T-helper 22 cell (primary cell): Measurements from ENCODE around the gene ECE1.

Source experiments
- DNase-seq: peaks from one replicate; pipeline ENCODE4 v3.0.0-alpha.2; 2020; ENCODE audit warnings: low read depth

Gene ECE1

GRCh38 chr1:21325231-21325718 lies 35.0 kb upstream of the ECE1 start:
- no peak for DNase-seq

- peak; percentile 57 for DNase-seq
Measured at GRCh38 chr1:21324368-21325141, 34.3 kb upstream of the ECE1 start.

DNA sequence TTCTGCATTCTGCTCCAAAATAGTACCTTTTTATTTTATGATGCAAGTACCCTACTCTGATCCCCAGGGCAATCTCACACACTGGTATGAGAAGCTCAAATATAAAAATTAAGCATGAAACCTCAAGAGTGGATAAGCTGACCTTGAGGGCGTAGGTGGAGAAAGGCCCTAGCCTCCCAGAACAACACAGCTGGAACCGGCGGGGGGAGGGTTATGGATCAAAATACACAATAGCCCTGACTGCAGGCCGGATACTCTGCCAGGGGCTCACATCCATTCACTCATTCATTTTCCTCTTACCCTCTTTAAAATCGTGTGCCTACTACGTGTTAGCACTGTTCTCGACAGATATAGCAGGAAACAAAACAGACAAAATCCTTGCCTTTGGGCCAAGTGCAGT lies 32.8 kb upstream of the ECE1 start:
- DNase-seq: no peak

- DNase-seq: no peak
Measured at GRCh38 chr1:21322681-21323016, 32.4 kb upstream of the ECE1 start.

DNA sequence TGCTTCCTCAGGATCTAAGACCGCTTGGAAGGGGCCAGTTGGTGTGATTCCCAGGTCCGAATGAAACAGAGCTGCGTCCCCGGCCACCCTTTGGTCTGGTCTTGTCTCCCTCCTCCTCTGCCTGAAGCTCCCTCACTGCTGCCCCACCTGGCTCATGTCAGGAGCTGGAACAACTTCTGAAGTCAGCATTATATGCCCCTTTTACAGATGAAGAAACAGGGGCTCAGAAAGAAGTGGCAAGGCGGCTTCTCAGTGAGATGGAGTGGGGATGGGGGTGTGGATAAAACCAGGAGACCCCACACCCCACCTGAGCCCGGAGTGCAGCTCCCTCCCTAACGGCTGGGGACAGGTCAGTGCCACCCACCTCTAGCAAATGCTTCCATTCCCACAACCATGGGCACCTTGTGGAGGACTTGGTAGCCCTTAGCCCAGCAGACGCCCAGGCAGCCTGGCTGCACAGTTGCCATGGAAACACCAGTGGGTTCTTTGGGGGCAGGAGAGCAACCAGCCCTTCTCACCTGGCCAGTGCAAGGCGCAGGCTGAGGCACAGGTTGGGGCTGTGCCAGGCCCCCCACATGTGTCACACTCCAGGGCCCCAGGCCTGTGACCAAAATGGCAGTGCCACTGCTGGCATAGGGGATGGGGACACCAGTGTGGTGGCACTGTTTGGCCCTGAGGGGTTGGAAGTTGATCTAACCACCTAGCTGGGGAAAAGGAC lies 31.9 kb upstream of the ECE1 start:
- DNase-seq: no peak

GRCh38 chr1:21320410-21321108 lies 30.3 kb upstream of the ECE1 start:
- no peak for DNase-seq

- no peak for DNase-seq
Measured at GRCh38 chr1:21319447-21320407, 29.5 kb upstream of the ECE1 start.

- no peak for DNase-seq
Measured at GRCh38 chr1:21318714-21319159, 28.5 kb upstream of the ECE1 start.

DNA sequence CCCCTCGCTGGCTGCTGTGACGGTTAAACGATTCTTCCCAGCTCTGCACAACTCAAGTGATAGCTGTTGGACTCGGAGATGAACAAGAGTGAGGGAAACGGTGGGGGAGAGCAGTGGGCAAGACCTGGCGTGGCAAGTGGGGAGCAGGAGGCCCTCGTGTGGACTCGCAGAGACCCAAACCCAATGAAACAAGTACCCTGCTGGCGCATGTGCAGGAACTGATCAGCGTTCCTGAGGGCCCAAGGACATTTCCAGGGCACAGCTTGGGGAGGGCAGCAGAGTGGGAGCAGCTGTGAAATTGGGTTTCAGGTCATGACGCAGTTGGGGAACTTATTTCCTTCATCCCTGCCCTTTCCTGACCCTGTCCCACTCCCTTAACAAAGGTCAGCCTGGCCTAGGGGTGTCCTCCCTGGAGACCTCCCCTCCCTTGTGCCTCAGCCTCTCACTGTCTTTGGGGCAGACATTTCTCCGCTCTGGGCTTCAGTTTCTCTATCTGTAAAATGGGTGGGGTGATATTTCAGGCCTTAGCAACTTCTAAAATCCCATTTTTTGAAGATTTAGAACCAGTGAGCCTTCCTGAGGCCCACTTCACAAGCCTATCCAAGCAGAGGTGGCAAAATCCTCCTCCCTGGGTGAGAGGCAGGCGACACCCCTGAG lies 27.9 kb upstream of the ECE1 start:
- DNase-seq: no peak

- no peak for DNase-seq
Measured at GRCh38 chr1:21317690-21318043, 27.4 kb upstream of the ECE1 start.

- no peak for DNase-seq
Measured at GRCh38 chr1:21317035-21317689, 26.9 kb upstream of the ECE1 start.

DNA sequence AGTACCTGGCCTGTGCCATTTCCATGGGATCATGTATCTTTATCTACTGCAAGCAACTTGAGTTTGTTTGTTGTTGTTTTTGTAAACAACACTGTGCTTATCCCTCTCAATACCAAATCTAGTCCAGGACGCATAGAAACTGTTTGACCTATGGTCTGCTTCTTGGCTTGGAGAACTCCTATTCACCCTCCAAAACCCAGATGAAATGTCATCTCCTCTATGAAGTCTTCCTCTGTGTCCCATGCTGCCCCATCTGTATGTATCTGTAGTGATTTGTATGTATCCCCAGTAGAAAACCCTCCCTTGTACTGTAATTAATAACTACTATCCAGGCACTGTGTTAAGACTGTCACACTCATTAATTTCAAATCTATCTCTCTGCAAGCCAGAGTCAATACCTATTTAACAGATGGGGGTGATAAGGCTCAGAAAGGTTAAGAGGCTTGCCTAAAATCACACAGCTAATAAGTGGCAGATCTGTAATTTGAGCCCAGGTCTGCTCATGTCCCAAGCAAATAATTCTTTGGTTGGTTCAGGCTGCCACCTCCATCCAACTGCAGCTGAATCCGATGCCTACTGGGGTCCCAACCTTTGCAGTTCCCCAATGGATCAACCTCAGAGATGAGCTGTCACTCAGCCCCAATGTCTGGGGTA lies 24.6 kb upstream of the ECE1 start:
- no peak for DNase-seq

DNA sequence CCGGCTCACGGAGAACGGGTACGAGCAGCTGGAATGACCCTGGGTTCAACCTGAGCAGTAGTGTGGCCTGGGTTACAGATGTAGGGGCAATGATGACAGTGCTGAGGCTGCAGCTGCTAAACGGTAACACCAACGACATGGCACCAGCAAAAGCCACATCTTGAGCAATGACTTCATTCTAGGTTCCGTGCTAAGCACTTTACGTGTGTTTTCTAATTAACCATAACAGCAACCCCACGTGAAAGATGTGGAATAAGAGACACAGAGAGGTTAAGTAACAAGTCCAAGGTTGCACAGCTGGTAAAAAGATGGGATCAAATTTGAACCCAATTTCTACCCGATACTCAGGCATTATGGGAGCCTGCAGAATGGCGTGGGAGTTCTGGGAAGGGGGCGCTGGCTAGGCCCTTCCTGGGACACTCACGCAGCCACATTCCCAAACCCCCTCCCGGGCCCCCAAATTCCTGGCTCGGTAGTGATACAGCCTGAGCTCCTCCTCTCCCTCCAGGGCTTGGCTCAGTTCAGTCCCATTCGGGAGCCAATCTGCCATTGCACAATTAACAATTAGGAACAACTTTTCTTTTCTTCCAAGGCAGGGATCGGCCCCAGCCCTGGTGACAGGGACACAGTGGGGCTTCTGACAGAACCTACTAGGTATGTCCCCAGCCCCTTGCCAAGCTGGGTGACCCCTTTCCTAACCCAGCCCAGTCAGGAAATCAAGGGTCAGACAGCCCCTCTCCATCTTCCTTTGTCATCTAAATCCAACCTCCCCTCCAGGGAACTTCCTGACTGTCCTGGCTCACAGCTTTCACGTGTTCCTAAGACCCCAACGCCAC lies 23.8 kb upstream of the ECE1 start:
- no peak for DNase-seq

DNA sequence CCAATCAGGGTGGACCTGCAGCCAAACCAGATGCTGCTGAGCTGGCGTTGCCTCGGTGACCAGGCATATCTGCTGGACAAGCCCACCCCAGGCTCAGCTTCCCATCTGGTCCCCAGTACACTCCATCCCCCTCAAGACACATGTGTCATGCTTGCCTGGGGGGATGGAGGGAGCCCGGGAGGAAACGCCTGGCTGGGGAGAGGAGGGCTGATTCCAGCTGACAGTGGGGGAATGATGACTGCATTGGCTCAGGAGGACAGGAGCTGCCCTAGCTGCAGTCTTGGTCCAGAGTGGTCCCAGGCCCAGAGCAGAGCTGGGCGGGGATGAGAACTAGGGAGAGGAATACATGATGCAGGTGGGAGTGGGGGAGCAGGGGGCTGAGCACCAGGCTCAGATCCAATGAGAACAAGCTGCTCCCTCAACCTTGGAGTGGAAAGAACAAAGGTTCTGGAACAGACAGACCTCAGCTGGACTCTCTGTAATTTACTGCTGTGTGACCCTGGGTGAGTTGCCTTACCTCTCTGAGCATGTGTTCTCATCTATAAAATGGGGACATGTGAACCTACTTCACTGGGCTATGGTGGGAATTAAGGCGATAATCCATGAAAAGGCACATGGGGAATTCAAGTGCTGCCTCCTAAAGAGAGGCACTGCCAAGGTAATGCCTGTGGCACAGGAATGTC lies 23.1 kb upstream of the ECE1 start:
- no peak for DNase-seq

GRCh38 chr1:21312407-21312992 lies 22.2 kb upstream of the ECE1 start:
- DNase-seq: no peak

GRCh38 chr1:21311016-21311415 lies 20.8 kb upstream of the ECE1 start:
- no peak for DNase-seq

DNA sequence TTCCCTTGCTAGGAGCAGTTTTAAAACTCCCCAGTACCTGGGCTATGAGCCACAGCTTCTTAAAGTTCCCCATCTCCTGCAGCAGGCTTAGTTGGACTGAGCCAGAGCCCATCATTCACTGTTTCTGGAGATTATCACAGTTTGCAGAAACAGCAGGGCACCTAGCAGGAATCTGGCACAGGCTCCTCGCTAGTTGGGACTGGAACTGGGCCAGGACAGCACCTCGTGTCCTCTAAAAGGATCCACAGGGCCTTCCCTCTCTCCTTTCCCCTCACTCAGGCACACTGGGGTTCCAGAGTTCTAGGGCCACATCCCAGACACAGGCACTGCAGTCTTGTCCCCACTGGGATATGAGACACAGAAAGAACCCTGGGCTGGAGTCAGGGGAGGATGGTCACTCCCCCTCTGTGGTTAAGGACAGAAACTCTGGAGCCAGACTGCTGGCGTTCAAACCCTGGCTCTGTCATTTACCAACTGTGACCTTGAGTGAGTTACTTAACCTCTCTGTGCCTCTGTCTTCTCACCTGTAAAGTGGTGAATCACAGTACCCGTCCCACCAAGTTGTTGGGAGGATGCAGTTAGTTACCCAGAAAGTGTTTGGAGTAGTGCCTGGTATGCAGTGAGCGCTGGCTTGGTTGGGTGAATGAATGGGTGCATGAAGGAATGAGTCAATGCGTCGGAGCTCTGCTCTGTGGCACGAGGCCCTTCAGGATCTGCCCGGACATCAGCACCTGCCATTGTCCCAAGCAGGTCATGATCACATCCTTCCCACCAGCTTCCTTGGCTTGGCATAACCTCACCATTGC lies 18.8 kb upstream of the ECE1 start:
- DNase-seq: no peak
